ENCODE results near the gene ADGRV1.

The ADGRV1 gene

DNA sequence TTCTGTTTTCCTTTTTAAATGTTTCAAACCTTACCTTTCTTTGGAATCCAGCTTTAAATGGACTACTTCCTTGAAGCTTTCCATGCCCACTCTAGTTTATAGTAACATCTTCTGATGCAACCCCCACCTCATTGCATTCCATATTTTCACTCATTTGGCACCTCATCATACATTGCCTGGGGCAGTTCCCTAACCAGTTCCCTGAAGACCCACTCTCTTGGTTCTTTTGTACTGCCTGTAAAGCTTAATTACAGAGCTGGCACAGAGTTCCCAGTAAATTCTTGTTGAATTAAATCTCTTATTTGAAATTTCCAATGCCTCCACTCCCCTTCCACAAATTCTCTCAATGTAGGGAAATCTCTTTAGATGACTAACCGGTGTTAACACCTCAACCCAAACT, 567.3 kb downstream of the ADGRV1 start:
- DNase-seq (ENCODE audit: low read depth in 3 of 3, low spot score in 1 of 3), result no peak

DNA sequence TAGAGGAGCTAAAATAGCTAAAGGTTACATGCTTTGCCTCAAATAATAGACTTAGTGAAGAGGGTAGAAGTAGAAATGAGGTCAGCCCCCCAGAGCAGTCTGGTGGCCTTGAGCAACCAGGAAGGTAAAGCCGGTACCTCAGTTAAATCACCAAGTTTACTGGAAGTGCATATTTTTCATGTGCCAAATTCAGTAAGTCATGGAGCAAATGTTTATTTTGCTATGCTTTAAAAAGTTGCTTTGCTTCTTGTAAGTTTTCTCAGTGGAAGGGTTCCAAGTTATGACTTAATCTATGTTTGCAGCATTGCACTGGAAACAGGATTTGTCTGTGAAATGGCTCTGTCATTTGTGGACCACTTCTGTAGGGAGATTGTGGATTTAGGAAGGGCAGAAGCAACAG, 567.9 kb downstream of the ADGRV1 start:
- DNase-seq (ENCODE audit: low read depth in 3 of 3, low spot score in 1 of 3), result no peak

- no peak for DNase-seq (ENCODE audit: low read depth in 3 of 3, low spot score in 1 of 3)
Observed at GRCh38 chr5:91126888-91127287, 568.3 kb downstream of the ADGRV1 start.

- no peak for DNase-seq (ENCODE audit: low read depth in 3 of 3, low spot score in 1 of 3)
Observed at GRCh38 chr5:91127456-91128081, 569.0 kb downstream of the ADGRV1 start.

DNA sequence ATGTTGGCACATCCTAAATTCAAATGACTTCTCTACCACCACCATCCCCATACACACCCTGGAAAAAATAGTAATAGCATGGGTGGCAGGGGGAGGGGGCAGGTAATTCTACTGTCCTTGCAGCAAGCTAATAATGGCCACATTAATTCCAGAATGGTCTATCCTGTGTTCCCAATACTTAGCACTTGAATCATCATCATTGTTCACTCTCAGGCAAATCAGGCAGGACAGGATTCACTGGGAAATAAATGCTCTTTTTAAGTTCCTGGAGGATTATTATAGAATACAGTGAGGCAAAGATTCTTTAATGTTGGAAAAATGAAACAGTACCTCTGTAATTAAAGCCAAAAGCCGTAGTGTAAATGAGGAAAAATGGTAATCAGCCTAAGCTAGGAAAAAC, 570.0 kb downstream of the ADGRV1 start:
- DNase-seq (ENCODE audit: low read depth in 3 of 3, low spot score in 1 of 3), result no peak

DNA sequence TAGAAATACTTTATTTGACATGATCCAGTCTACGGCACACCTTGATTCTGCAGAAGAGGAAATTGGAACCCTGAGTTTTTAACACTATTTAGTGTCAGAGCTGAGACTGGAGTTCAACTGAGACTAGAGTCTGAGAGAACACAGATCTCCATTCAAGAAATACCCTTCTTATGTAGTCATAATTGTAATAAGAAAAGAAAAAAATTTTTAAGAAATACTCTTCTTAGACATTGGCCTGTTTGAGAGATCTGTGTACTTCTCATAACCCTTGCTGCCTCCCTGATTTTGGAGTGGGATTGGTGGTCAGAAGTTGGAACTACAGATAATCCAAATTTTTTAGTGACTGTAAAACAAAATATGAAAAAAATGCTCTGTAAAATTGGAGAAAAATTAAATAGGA, 571.2 kb downstream of the ADGRV1 start:
- no peak for DNase-seq (ENCODE audit: low read depth in 3 of 3, low spot score in 1 of 3)

- DNase-seq (ENCODE audit: low read depth in 3 of 3, low spot score in 1 of 3), result no peak
Observed at GRCh38 chr5:91130759-91131158, 572.2 kb downstream of the ADGRV1 start.

- DNase-seq (ENCODE audit: low read depth in 3 of 3, low spot score in 1 of 3), result no peak
Observed at GRCh38 chr5:91132550-91132949, 574.0 kb downstream of the ADGRV1 start.

DNA sequence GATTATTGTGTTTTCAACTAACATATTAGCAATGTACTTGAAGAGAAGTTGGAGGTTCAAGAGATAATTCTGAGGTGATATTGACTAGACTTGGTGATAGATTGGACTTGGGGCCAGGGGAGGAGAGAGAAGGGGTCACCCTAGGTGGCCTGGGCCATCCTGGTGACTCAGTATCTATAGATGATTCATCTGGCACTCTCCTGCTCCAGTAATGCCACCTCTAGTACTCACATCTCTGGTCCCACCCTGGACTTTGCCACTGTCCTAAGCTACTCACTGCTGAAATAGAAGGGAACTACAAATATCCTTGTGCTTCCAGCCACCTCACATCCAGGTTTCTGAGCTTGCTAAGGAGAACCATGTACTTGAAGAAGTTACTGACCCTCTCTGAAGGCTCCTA, 574.6 kb downstream of the ADGRV1 start:
- no peak for DNase-seq (ENCODE audit: low read depth in 3 of 3, low spot score in 1 of 3)

- DNase-seq (ENCODE audit: low read depth in 3 of 3, low spot score in 1 of 3), result no peak
Observed at GRCh38 chr5:91135475-91136248, 577.1 kb downstream of the ADGRV1 start.

DNA sequence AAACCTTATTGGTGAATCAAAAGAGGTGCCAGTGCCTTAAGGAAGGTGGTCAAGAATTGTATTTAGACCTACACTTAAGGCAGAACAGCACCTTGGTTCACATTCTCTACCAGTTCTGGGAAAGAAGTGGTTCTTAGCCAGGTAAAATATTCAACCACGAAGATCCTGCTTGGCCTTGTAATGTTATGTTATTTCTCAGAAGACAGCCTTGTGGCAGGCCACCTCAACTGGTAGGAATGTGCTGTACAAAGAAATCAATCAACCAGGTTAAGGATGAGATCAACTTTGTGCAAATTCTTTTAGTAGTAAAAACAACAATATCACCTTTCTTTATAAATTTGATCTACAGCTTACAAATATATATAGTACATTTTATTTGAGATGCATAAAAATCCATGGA, 577.7 kb downstream of the ADGRV1 start:
- no peak for DNase-seq (ENCODE audit: low read depth in 3 of 3, low spot score in 1 of 3)

DNA sequence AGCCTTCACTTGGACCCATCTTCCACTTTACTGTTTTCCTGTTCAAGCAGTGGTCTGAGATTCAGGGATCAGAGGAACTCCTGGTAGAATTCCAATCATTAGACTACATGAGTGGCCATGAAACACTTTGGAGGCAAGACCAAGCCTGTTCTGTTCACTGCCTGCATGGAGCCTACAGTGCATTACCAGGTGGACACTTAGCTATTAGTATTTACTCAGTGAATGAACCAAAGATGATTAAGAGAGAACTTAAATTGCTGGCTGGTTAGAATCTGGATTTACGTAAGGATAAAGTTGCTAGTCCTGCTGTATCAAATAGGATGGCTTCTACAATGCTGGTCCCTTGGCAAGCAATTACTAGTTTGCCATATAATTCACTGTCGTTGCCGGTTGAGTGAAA, 579.0 kb downstream of the ADGRV1 start:
- DNase-seq (ENCODE audit: low read depth in 3 of 3, low spot score in 1 of 3), result no peak

- DNase-seq (ENCODE audit: low read depth in 3 of 3, low spot score in 1 of 3), result no peak
Observed at GRCh38 chr5:91139572-91140200, 581.1 kb downstream of the ADGRV1 start.

- no peak for DNase-seq (ENCODE audit: low read depth in 3 of 3, low spot score in 1 of 3)
Observed at GRCh38 chr5:91140657-91141056, 582.1 kb downstream of the ADGRV1 start.

GRCh38 chr5:91141642-91142041, 583.0 kb downstream of the ADGRV1 start:
- DNase-seq (ENCODE audit: low read depth in 3 of 3, low spot score in 1 of 3), result no peak

DNA sequence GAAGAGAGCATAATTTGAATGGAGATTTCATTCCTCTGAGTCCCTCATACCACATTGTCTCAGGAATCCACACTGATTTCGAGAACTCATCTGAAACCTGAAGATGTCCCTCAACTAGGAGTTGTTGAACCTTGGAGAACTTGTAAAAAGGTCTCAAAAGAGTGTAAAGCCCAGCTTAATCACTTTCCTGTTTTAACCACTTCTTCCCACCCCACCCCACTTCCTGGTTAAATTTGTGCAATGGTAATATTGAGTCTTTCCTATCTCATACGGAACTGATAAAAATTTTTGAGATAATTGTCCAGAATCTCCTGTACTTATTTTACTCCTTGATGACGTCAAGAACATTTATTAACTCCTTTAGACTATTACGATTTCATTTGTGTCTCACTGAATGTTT, 583.8 kb downstream of the ADGRV1 start:
- no peak for DNase-seq (ENCODE audit: low read depth in 3 of 3, low spot score in 1 of 3)

DNA sequence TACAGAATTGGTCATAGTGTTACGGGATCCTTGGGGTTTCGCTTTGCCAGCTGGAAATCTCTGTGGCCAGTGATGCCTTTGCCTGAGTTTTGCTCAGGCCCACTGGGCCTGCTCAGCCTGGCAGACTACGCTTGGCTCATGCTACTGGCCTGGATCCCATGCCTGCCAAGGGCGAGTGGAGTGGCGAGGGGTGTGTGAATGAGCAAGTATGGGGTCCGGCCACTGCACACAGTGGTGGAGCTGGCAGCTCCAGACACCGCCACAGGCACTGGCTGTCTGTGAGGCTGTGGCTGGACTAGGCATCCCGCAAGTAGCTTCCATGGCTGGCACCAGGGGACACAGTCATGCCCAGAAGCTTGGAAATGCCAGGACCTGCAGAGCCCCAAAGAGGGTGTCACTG, 584.2 kb downstream of the ADGRV1 start:
- DNase-seq (ENCODE audit: low read depth in 3 of 3, low spot score in 1 of 3), result no peak

DNA sequence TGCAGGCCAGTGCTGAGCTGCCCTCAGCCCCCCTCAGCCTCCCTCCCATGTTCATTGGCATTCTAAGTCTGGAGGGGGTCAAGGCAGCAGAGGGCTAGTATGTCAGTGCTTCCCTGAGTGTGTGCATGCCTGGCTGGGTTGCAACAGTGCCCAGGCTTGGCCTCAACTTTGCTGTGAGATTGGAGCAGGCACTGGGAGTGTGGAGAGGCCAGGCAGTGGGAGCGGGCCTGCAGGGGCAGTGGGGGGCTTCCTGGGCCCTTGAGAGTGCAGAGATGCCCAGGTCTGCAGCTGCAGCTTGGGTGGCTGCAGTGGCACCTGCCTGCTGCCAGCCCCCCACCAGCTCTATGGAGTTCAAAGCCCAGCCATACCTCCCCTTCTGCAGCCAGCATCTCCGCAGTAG, 585.2 kb downstream of the ADGRV1 start:
- DNase-seq (ENCODE audit: low read depth in 3 of 3, low spot score in 1 of 3), result no peak

DNA sequence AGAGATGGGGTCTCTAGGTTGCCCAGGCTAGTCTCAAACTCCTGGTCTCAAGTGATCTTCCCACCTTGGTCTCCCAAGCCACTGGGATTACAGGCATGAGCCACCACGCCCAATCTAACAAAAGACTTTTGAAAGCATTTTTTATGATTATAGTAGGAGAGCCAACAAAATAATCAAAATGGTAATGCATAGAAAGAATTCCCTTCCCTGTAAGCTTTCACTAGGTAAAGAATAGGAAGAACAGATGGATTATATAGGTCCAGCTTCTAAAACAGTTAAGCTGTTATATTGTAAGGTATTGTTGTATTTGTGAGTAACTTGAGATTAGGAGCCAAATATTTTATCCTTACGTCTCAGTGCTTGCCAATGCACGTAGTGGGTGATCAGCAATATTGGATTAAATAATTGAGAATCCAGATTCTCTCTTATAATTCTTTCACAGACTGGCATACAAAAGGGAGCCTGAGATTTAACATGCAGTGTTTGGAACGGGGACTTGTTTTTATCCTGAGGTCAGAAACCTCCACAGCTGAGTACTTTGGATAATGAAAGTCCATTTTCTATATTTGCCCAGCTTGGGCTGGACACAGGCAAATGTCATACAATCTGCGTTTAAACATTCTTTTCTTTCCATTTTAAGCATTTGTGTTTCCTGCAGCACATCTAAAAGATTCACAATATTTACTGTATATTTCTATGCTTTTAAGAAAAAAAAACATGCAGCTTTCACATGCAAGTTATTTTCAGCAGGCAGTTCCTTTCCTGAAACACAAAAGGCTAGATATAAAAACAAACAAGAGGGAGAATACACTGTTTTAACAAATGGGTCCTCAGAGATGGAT, 586.1 kb downstream of the ADGRV1 start:
- no peak for DNase-seq (ENCODE audit: low read depth in 3 of 3, low spot score in 1 of 3)

DNA sequence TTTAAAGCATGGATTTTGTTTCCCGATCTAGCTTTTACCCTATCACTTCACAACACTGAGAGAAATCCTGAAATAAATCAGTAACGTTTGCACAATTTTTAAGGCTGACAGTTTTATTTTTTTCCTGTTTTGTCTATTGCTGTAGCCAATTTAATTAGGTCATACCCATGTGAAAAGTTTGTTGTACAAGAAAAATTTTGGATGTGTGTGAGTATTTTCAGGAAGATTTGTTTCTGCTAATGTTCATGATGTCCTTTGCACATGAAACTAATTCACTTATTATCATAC, 586.7 kb downstream of the ADGRV1 start:
- DNase-seq (ENCODE audit: low read depth in 3 of 3, low spot score in 1 of 3), result no peak

GRCh38 chr5:91146230-91146629, 587.6 kb downstream of the ADGRV1 start:
- DNase-seq (ENCODE audit: low read depth in 3 of 3, low spot score in 1 of 3), result no peak
